ENCODE results near the gene DRC3. TPM values are rescaled to one million over a fixed set of nuclear protein-coding genes. Genes with fewer than 3 reads are reported as not detected.
"Not testable (repeated sequence)": the region's sequence is repeated elsewhere in the genome, so short reads cannot be mapped to it uniquely, and the experiment has no call there.

Gene DRC3
- total RNA-seq, 4 donors from 2014 or later, result 1.1 to 3.5 (median 1.7) TPM

DNA sequence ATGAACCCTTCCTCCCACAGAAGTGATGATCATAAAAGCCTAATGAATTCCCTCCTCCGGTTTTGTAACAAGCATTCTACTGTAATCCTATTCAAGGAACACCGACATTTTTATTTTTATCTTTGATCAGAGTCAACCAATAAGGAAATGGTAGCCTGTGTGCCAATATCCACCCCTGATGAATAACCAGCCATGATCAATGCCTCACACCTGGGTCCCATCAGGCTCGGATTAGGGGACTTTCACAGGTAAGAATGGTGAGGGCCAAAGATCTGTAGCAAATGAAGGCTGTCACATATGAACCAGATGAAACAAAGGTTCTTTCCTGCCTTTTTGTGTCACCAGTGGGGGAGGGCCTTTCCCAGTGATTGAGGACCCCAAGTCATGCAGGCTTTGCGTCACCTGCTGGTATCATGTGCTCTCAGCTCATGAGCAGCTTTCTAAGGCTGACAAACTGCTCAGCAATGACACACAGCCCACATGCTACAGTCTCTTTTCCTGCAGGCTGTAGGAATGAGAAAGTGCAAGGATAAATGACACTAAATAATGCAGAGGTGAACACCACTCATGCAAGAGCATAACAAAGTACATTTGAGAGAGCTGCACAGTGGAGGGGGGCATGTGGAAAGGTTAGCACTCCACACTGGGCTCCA, 35.3 kb upstream of the DRC3 start:
- no peaks in the 10 kb centered on the region for H3K27me3 ChIP-seq
- 52 to 58% methylated on average over 2 to 3 of the region's 4 CpGs for WGBS, 2 donors (ENCODE audit: low coverage in 1 of 2)
- peaks cover 0 to 75% (median 6%) of the 10 kb centered on the region in 3 donors for H3K4me1 ChIP-seq
- no peaks in the 10 kb centered on the region for H3K36me3 ChIP-seq
- no peaks in the 10 kb centered on the region for H3K9me3 ChIP-seq
- TF ChIP-seq, protein P1, sequence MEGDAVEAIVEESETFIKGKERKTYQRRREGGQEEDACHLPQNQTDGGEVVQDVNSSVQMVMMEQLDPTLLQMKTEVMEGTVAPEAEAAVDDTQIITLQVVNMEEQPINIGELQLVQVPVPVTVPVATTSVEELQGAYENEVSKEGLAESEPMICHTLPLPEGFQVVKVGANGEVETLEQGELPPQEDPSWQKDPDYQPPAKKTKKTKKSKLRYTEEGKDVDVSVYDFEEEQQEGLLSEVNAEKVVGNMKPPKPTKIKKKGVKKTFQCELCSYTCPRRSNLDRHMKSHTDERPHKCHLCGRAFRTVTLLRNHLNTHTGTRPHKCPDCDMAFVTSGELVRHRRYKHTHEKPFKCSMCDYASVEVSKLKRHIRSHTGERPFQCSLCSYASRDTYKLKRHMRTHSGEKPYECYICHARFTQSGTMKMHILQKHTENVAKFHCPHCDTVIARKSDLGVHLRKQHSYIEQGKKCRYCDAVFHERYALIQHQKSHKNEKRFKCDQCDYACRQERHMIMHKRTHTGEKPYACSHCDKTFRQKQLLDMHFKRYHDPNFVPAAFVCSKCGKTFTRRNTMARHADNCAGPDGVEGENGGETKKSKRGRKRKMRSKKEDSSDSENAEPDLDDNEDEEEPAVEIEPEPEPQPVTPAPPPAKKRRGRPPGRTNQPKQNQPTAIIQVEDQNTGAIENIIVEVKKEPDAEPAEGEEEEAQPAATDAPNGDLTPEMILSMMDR (IDR thresholded peaks at IDR 0.05), result no peak
- no peak for TF ChIP-seq POLR2AphosphoS5 (IDR thresholded peaks at IDR 0.05)
- H3K4me3 ChIP-seq, result no peak overlapping the region
- no peak for ATAC-seq
- H3K27ac ChIP-seq, result no peak overlapping the region

DNA sequence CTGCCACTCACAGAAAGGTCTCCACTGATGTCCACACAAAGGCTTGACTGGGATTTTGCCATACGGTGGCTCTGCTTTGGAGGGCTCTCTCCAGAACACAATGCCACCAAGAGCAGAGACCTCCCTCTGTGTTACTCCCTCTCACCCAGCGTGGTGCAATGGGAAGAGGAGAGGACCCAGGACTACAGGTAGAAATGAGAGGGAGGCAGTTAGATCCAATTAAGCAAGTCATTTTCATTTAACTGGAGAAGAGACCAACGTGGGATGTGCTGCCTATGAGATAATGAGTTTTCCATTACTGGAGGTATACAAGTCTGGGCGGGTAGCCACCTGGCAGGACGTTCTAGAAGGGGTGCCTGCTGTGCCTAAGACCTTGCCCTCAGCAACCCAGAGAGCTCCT, 34.7 kb upstream of the DRC3 start:
- Histone ChIP-seq H3K27ac (no peak overlapping the region), H3K27me3 (no peaks in the 10 kb centered on the region), H3K4me3 (no peak overlapping the region), H3K36me3 (no peaks in the 10 kb centered on the region), H3K4me1 (peaks cover 0 to 75% (median 10%) of the 10 kb centered on the region in 3 donors), H3K9me3 (no peaks in the 10 kb centered on the region)
- ATAC-seq, result no peak
- TF ChIP-seq POLR2A (IDR thresholded peaks at IDR 0.05), result no peak
- TF ChIP-seq POLR2AphosphoS5 (IDR thresholded peaks at IDR 0.05), result no peak
- TF ChIP-seq, protein P1 (IDR thresholded peaks at IDR 0.05), result no peak
- WGBS, 2 donors (ENCODE audit: low coverage in 1 of 2), result 89% methylated on average over 3 of the region's 5 CpGs; no CpG with 5 or more reads in 1 of the 2 donors

DNA sequence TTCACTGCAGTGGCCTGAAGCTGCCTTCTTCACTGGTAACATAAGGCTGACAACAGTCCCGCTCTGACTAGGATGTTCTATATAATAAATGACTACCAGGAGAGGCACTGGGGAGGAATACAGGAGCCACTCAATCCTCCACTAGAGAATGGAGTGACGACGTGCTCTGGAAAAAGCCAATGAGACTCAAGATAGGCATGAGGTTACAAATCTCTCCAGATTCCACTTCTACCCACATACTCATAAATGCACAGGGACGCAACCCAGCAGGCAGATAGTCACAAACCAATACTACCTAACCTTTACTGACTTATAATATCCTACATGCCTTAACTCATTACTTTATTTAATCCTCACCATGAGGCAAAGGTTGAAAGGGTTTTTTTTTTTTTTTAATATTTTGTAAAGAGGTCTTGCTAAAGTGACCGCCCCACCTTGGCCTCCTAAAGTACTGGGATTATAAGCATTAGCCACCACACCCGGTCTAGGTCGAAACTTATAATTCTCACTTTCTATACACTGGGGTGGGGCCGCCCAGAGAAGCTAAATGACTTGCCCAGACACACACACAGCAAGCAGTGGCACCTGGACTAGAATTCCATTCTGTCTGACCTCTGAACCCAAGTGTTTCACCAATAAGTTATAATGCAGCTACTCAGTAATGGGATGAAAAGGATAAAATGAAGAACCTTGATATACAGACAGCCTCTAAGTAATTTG, 34.1 kb upstream of the DRC3 start:
- Histone ChIP-seq H3K4me1 (peaks cover 0 to 81% (median 16%) of the 10 kb centered on the region in 3 donors), H3K36me3 (no peaks in the 10 kb centered on the region), H3K4me3 (no peak overlapping the region), H3K27ac (no peak overlapping the region), H3K27me3 (no peaks in the 10 kb centered on the region), H3K9me3 (no peaks in the 10 kb centered on the region)
- ATAC-seq, result no peak
- TF ChIP-seq, protein P1 (IDR thresholded peaks at IDR 0.05), result no peak
- no peak for TF ChIP-seq EP300 (IDR thresholded peaks at IDR 0.05)
- no peak for TF ChIP-seq POLR2AphosphoS5 (IDR thresholded peaks at IDR 0.05)
- no peak for TF ChIP-seq POLR2A (IDR thresholded peaks at IDR 0.05)
- 92 to 93% methylated on average over 4 to 7 of the region's 8 CpGs for WGBS, 2 donors (ENCODE audit: low coverage in 1 of 2)

DNA sequence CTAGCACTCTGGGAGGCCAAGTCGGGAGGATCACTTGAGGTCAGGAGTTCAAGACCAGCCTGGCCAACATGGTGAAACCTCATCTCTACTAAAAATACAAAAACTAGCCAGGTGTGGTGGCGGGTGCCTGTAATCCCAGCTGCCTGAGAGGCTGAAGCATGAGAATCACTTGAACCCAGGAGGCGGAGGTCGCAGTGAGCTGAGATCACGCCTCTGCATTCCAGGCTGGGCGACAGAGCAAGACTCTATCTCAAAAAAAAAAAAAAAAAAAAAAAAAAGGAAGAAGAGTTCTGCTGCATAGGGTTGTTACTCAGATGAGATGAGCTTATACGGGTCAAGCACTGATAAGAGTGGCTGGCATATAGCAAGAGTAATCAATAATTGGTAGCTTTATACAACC, 32.7 kb upstream of the DRC3 start:
- not testable (repeated sequence) for H3K27me3 ChIP-seq, ATAC-seq, H3K4me3 ChIP-seq, H3K36me3 ChIP-seq, H3K9me3 ChIP-seq, H3K27ac ChIP-seq
- WGBS, 2 donors (ENCODE audit: low coverage in 1 of 2), result 90 to 93% methylated on average over 3 to 6 of the region's 7 CpGs
- peaks cover 0 to 91% (median 23%) of the 10 kb centered on the region in 3 donors for H3K4me1 ChIP-seq

DNA sequence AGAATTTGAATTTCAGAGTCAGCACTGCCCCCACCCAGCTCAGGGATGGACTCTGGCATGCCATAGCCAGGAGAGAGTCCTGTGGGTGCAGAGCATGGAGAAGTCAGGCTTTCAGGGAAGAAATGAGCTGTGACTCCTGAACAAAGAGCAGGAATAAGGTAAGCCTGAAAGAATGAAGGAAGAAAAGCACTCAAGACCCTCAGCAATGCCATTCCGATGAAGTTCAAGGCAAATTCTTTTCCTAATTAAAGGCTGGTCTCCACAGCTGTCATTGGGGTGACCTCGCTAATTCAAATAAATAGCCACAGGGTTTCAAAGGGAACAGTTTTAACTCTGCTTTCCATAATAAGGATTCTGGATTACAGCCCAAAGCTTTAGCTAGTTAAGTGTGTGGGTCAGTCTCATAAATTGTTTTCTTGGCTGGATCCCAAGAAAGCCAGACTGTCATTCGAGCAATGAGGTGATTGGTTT, 32.2 kb upstream of the DRC3 start:
- WGBS, 2 donors (ENCODE audit: low coverage in 1 of 2), result 7 to 19% methylated on average over 3 of the region's 3 CpGs
- peak overlapping the region in 2 of 4 donors; percentile 13 to 21 for H3K27ac ChIP-seq
- H3K27me3 ChIP-seq, result no peaks in the 10 kb centered on the region
- H3K4me3 ChIP-seq, result no peak overlapping the region
- ATAC-seq, result no peak
- H3K36me3 ChIP-seq, result no peaks in the 10 kb centered on the region
- H3K4me1 ChIP-seq, result peaks cover 0 to 92% (median 23%) of the 10 kb centered on the region in 3 donors
- no peak for TF ChIP-seq POLR2A (IDR thresholded peaks at IDR 0.05)
- TF ChIP-seq POLR2AphosphoS5 (IDR thresholded peaks at IDR 0.05), result no peak
- H3K9me3 ChIP-seq, result no peaks in the 10 kb centered on the region

DNA sequence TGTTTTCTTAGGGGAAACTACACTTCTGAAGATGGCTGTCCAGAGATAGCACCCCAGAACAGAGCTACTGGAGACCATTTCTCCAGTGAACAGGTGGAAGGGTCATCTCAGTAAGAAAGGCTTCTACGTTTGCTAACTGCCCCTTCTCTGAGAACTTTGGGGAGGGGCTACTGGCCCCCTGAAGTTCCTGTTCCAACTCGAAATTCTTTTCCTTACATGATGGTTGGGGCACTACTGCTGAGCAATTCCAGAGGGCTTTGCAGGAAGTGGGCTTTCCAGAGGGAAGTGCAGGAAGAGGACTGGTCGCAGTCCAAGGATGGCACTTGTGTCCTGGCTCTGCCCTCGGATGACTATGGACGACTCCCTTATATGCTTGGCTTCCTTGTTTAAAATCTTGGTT, 31.6 kb upstream of the DRC3 start:
- no peak for TF ChIP-seq POLR2AphosphoS5 (IDR thresholded peaks at IDR 0.05)
- TF ChIP-seq, protein P1 (IDR thresholded peaks at IDR 0.05), result no peak
- no peak for TF ChIP-seq EP300 (IDR thresholded peaks at IDR 0.05)
- no peak for TF ChIP-seq POLR2A (IDR thresholded peaks at IDR 0.05)
- WGBS, 2 donors (ENCODE audit: low coverage in 1 of 2), result 28 to 43% methylated on average over 3 of the region's 5 CpGs
- no peaks in the 10 kb centered on the region for H3K9me3 ChIP-seq
- no peaks in the 10 kb centered on the region for H3K27me3 ChIP-seq
- peak overlapping the region in 1 of 4 donors; percentile 13 for H3K27ac ChIP-seq
- H3K4me1 ChIP-seq, result peaks cover 0 to 92% (median 23%) of the 10 kb centered on the region in 3 donors
- no peak overlapping the region for H3K4me3 ChIP-seq
- no peaks in the 10 kb centered on the region for H3K36me3 ChIP-seq
- no peak for ATAC-seq

Data from gastroesophageal sphincter (tissue), 4 donors.